NT2/D1 (cell line): ENCODE data around the gene CARD6.

Source experiments
- SUZ12 ChIP-seq: IDR thresholded peaks from 2 replicates; pipeline ENCODE4 v1.6.1; 2011; ENCODE audit not compliant: insufficient read length, insufficient read depth; ENCODE audit errors: extremely low read depth
- ZNF274 ChIP-seq: IDR thresholded peaks from 2 replicates; pipeline ENCODE4 v1.6.1; 2011; ENCODE audit warnings: mild to moderate bottlenecking, low read depth, low read length

DNA sequence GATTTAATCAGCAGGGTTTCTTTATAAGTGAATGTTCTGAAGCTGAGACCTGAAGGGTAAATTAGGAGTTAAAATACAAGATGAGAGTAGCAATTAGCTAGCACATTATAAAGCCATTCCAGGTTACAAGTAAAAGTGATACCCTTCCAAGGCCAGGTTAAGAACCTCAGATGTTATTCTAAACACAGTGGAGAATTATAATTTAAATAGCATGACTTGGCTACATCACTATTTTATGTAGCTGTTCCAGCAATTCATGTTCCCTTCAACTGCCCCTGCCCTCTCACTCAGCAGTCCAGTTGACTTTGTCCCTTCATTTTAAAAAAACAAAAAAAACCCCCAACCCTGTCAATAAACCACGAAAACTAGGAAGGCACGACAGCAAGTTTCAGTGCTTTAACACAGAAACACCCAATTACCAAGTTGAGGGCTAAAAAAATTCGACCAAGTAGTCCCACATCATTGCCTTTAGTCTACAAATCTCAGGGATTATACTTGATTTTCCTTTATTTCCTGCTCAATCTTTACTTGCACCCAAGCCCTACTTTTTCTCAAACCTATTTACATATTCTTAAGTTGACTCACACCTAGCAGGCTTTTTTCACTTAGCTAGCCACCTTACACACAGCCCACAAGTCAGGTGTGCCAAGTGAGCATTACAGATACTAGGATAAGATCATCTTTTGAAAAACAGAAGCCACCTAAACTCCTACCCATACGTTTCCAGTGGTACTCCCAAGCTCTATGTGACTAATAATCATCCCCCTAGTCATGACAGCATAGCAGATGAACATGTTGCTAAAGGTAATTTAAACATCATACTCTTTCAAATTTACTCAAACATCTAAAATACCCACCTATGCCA lies 9.6 kb upstream of the CARD6 start:
- TF ChIP-seq SUZ12 (no peak), ZNF274 (no peak)
